ELF-1 (cell line): ENCODE measurements around the gene CCDC194.

Experiments used
- DNase-seq: peaks from one replicate; pipeline ENCODE4 v3.0.0-alpha.2; 2016; ENCODE audit warnings: low read depth, low spot score

Gene CCDC194

GRCh38 chr19:17406046-17406886 lies 12.3 kb upstream of the CCDC194 start:
- DNase-seq, result no peak

- peak; percentile 74 for DNase-seq
These were observed 11.5 kb upstream of the CCDC194 start, which contains the start of gene BST2 for GRCh38 chr19:17405250-17406045. TSS of gene BST2 (minus strand) at chr19:17405630. CDS start at chr19:17405575, 55 bp downstream.

- no peak for DNase-seq
These were observed 10.7 kb upstream of the CCDC194 start for GRCh38 chr19:17404621-17405249.

- DNase-seq, result no peak
These were observed 10.0 kb upstream of the CCDC194 start for GRCh38 chr19:17404015-17404414.

GRCh38 chr19:17402982-17403855 lies 9.2 kb upstream of the CCDC194 start:
- peak; percentile 75 for DNase-seq

- DNase-seq, result no peak
These were observed 7.6 kb upstream of the CCDC194 start for GRCh38 chr19:17401628-17402027.

GRCh38 chr19:17398902-17399527 lies 5.0 kb upstream of the CCDC194 start:
- no peak for DNase-seq

GRCh38 chr19:17394891-17395415 lies 957 bp upstream of the CCDC194 start:
- peak; percentile 88 for DNase-seq

GRCh38 chr19:17393002-17393401 lies 994 bp downstream of the CCDC194 start:
- no peak for DNase-seq

- DNase-seq, result no peak
These were observed 2.4 kb downstream of the CCDC194 start for GRCh38 chr19:17391371-17392151.

- peak; percentile 93 for DNase-seq
These were observed 3.2 kb downstream of the CCDC194 start for GRCh38 chr19:17390665-17391370.

- no peak for DNase-seq
These were observed 3.9 kb downstream of the CCDC194 start for GRCh38 chr19:17389957-17390664.

GRCh38 chr19:17389288-17389687 lies 4.7 kb downstream of the CCDC194 start:
- DNase-seq, result no peak

- peak; percentile 93 for DNase-seq
These were observed 8.0 kb downstream of the CCDC194 start for GRCh38 chr19:17385878-17386611.

- DNase-seq, result no peak
These were observed 13.4 kb downstream of the CCDC194 start for GRCh38 chr19:17380426-17381138.

- peak; percentile 97 for DNase-seq
These were observed 14.8 kb downstream of the CCDC194 start for GRCh38 chr19:17379221-17379631.

GRCh38 chr19:17378271-17378670 lies 15.7 kb downstream of the CCDC194 start:
- no peak for DNase-seq
